ENCODE data around the gene ZFYVE26. TPM values are rescaled to one million over a fixed set of nuclear protein-coding genes. Genes with fewer than 3 reads are reported as not detected.

ZFYVE26 gene
- total RNA-seq, 1 donor from 2014 or later: 32.9 TPM

- Mint-ChIP-seq H3K36me3 (peaks cover 67% of the 10 kb centered on the region), H3K4me3 (no peak overlapping the region), H3K4me1 (no peaks in the 10 kb centered on the region), H3K27me3 (ENCODE audit: low read depth) (no peaks in the 10 kb centered on the region), H3K27ac (no peak overlapping the region), H3K9me3 (peaks cover 4% of the 10 kb centered on the region)
- no peak for TF ChIP-seq CTCF (IDR thresholded peaks at IDR 0.05; ENCODE audit: unreplicated experiment)
- DNase-seq (ENCODE audit: low spot score in 2 of 2, unreplicated experiment in 2 of 2): no peak
Observed at GRCh38 chr14:67749341-67750084, 66.9 kb downstream of the ZFYVE26 start.

DNA sequence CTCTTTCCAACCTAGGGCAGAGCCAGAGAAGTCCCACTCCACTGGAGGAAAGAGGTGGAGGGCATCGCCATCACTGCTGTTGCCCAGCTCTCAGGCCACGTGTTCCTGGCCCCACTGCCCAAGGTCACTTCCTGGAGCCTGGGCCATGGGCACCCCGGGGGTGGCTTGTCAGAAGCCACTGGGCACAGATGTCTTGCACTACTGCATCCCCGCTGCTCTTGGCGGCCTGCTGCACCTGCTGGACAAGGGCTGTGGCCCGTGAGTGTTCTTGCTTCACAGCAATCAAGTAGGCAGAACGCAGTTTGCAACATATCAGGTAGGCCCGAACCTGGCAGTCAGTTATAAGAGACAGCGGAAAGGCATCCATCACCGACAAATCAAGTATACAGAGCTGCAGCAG is 68.1 kb downstream of the ZFYVE26 start:
- peaks cover 56% of the 10 kb centered on the region for H3K36me3 Mint-ChIP-seq
- H3K27ac Mint-ChIP-seq: no peak overlapping the region
- no peak for DNase-seq (ENCODE audit: low spot score in 2 of 2, unreplicated experiment in 2 of 2)

DNA sequence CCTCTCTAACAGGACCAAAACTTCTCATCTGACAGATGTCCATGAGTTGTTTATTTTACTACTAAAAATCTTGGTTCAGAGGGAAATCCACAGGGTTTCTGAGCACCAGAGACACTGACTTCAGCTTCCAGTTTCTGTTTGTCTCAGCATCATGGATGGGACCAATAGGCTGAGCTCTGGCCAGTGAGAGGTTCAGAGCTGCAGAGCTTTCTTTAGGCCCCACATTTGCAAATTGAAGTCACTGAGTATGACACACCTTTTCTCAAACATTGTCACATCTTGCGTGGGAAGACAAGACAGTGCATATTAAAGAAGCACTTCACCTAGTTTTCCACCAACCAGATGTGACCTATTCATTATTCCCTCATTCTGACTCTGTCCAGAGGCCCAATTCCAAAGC is 69.5 kb downstream of the ZFYVE26 start:
- H3K36me3 Mint-ChIP-seq: peaks cover 47% of the 10 kb centered on the region
- no peak for DNase-seq (ENCODE audit: low spot score in 2 of 2, unreplicated experiment in 2 of 2)
- H3K9me3 Mint-ChIP-seq: peaks cover 8% of the 10 kb centered on the region
- no peak overlapping the region for H3K4me3 Mint-ChIP-seq
- H3K27ac Mint-ChIP-seq: no peak overlapping the region
- TF ChIP-seq CTCF (IDR thresholded peaks at IDR 0.05; ENCODE audit: unreplicated experiment): no peak
- H3K27me3 Mint-ChIP-seq (ENCODE audit: low read depth): peaks cover 5% of the 10 kb centered on the region
- H3K4me1 Mint-ChIP-seq: no peaks in the 10 kb centered on the region

More for the DNA sequence above, 68.1 kb downstream of the ZFYVE26 start:
- Mint-ChIP-seq H3K4me3 (no peak overlapping the region), H3K27me3 (ENCODE audit: low read depth) (no peaks in the 10 kb centered on the region), H3K9me3 (peaks cover 8% of the 10 kb centered on the region), H3K4me1 (no peaks in the 10 kb centered on the region)
- TF ChIP-seq CTCF (IDR thresholded peaks at IDR 0.05; ENCODE audit: unreplicated experiment): no peak

DNA sequence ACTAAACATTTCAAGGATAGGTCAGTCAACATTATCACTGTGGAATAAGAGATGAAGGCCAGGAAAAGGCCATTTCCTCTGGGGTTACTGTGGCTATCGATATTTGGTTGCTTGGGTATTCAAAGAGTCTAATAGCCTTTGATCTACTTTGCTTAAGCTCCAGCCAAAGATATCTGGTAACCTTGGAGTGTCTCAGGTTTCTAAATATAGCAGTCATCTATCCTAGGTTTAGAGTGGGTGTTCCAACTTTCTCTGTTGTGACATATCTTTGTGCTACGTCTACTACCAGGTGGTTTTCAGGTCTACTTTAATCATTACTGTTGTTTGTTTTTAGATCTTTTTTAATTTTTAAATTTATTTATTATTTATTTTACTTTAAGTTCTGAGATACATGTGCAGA is 72.3 kb downstream of the ZFYVE26 start:
- no peak overlapping the region for H3K27ac Mint-ChIP-seq
- no peak for TF ChIP-seq CTCF (IDR thresholded peaks at IDR 0.05; ENCODE audit: unreplicated experiment)
- DNase-seq (ENCODE audit: low spot score in 2 of 2, unreplicated experiment in 2 of 2): no peak
- H3K36me3 Mint-ChIP-seq: peaks cover 23% of the 10 kb centered on the region
- no peak overlapping the region for H3K4me3 Mint-ChIP-seq
- H3K27me3 Mint-ChIP-seq (ENCODE audit: low read depth): peaks cover 9% of the 10 kb centered on the region
- H3K9me3 Mint-ChIP-seq: peaks cover 8% of the 10 kb centered on the region
- no peaks in the 10 kb centered on the region for H3K4me1 Mint-ChIP-seq

DNA sequence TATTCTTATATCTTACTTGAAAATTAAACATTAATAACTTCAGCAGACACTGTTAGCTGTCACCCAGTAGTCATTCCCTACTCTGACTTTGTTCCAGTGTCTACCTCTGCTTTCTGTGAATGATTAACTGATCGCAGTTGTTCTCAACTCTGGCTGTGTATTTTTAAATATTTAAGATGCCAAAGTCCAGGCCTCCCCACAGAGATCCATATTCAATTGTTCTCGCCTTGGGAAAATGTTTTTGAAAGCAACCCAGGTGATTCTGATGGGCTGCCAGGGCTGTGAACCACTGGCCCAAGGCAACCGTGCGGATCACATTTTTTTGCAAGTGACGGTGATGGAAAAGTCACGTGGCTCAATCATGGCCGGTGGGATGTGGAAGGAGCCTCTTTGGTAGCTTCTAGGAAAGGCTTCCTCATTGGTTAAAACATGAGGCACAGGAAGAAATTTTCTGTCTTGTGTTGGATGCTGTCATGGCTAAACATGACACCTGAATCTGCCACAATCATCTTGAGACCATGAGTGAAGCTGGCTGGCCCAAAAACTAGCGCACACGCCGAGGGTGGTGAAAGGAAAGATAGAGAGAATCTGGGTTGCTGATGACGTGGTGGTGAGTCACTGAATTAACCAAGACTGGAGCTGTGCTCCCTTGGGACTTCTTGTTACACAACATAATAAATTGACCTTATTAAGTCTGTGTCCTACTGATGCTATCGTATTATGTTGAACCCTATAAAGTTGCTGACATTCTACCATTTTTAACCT is 77.5 kb downstream of the ZFYVE26 start:
- H3K27me3 Mint-ChIP-seq (ENCODE audit: low read depth): peaks cover 9% of the 10 kb centered on the region
- H3K9me3 Mint-ChIP-seq: peaks cover 4% of the 10 kb centered on the region
- no peak for DNase-seq (ENCODE audit: low spot score in 2 of 2, unreplicated experiment in 2 of 2)
- H3K4me3 Mint-ChIP-seq: no peak overlapping the region
- H3K4me1 Mint-ChIP-seq: no peaks in the 10 kb centered on the region
- TF ChIP-seq CTCF (IDR thresholded peaks at IDR 0.05; ENCODE audit: unreplicated experiment): no peak
- H3K36me3 Mint-ChIP-seq: no peaks in the 10 kb centered on the region
- H3K27ac Mint-ChIP-seq: no peak overlapping the region

Measured in mesothelial cell of epicardium (in vitro differentiated cells).